GM23338 (cell line): Measurements from ENCODE around the gene SRXN1.

Source experiments
- CREB1 ChIP-seq: fragments of 250-450 bp; sonication (Bioruptor Pico); IDR thresholded peaks from 2 replicates; pipeline ENCODE4 v1.5.0; 2020; ENCODE audit warnings: low read depth, mild to moderate bottlenecking, moderate library complexity
- CTCF ChIP-seq, 2 experiments: fragments of 200-600 bp in 1 of 2; sonication (generic) in 1 of 2; conservative IDR thresholded peaks; 2 replicates each; pipeline versions ENCODE4 v1.5.1 to v1.6.1; 2016 to 2017; ENCODE audit warnings: antibody characterized with exemption in 2 of 2, low read depth in 2 of 2, mild to moderate bottlenecking in 2 of 2, moderate library complexity in 1 of 2
- ETS1 ChIP-seq: IDR thresholded peaks from 2 replicates; pipeline ENCODE4 v1.6.1; 2016; ENCODE audit warnings: antibody characterized with exemption
- EZH2 ChIP-seq: fragments of 200-600 bp; sonication (generic); IDR thresholded peaks from one replicate; pipeline ENCODE4 v1.8.0; 2017; ENCODE audit warnings: antibody characterized with exemption, mild to moderate bottlenecking, low read depth; ENCODE audit not compliant: unreplicated experiment
- EZH2phosphoT487 ChIP-seq: fragments of 200-600 bp; sonication (generic); IDR thresholded peaks from one replicate; pipeline ENCODE4 v1.8.1; 2018; ENCODE audit warnings: antibody characterized with exemption; ENCODE audit not compliant: unreplicated experiment
- JUNB ChIP-seq: IDR thresholded peaks from one replicate; pipeline ENCODE4 v1.6.1; 2016; ENCODE audit warnings: antibody characterized with exemption; ENCODE audit not compliant: unreplicated experiment
- NANOG ChIP-seq: IDR thresholded peaks from 2 replicates; pipeline ENCODE4 v1.6.1; 2016; ENCODE audit warnings: antibody characterized with exemption, borderline replicate concordance
- POLR2AphosphoS5 ChIP-seq: IDR thresholded peaks from 2 replicates; pipeline ENCODE4 v1.6.1; 2016; ENCODE audit warnings: antibody characterized with exemption, low read depth
- STAT1 ChIP-seq: IDR thresholded peaks from one replicate; pipeline ENCODE4 v1.6.1; 2016; ENCODE audit warnings: antibody characterized with exemption; ENCODE audit not compliant: unreplicated experiment
- ZNF114 ChIP-seq: fragments of 250-450 bp; sonication (Bioruptor Pico); IDR thresholded peaks from 2 replicates; pipeline ENCODE4 v1.5.0; 2020; ENCODE audit warnings: mild to moderate bottlenecking, moderate library complexity
- ZNF331 ChIP-seq: fragments of 250-450 bp; sonication (Bioruptor Pico); IDR thresholded peaks from 2 replicates; pipeline ENCODE4 v1.5.0; 2020; ENCODE audit warnings: low read depth, mild to moderate bottlenecking, moderate library complexity
- TF ChIP-seq, protein P1 (sequence below): fragments of 250-450 bp; sonication (Bioruptor Pico); IDR thresholded peaks from 2 replicates; pipeline ENCODE4 v1.5.0; 2020; ENCODE audit warnings: mild to moderate bottlenecking, moderate library complexity
- TF ChIP-seq, protein P2 (sequence below): IDR thresholded peaks from one replicate; pipeline ENCODE4 v1.6.1; 2018; ENCODE audit warnings: antibody characterized with exemption; ENCODE audit not compliant: unreplicated experiment

GRCh38 chr20:677957-678356 is 25.0 kb upstream of the SRXN1 start:
- TF ChIP-seq CTCF (conservative IDR thresholded peaks at IDR 0.05; ENCODE audit: low read depth in 2 of 2) = no peak
- TF ChIP-seq EZH2 = no peak
- no peak for TF ChIP-seq CREB1 (CRISPR knock-in tag)
- no peak for TF ChIP-seq ZNF331 (CRISPR knock-in tag)
- TF ChIP-seq EZH2phosphoT487 = no peak
- no peak for TF ChIP-seq JUNB
- no peak for TF ChIP-seq ZNF114
- no peak for TF ChIP-seq POLR2AphosphoS5
- TF ChIP-seq NANOG = no peak
- TF ChIP-seq ETS1 = no peak
- TF ChIP-seq, protein P1, sequence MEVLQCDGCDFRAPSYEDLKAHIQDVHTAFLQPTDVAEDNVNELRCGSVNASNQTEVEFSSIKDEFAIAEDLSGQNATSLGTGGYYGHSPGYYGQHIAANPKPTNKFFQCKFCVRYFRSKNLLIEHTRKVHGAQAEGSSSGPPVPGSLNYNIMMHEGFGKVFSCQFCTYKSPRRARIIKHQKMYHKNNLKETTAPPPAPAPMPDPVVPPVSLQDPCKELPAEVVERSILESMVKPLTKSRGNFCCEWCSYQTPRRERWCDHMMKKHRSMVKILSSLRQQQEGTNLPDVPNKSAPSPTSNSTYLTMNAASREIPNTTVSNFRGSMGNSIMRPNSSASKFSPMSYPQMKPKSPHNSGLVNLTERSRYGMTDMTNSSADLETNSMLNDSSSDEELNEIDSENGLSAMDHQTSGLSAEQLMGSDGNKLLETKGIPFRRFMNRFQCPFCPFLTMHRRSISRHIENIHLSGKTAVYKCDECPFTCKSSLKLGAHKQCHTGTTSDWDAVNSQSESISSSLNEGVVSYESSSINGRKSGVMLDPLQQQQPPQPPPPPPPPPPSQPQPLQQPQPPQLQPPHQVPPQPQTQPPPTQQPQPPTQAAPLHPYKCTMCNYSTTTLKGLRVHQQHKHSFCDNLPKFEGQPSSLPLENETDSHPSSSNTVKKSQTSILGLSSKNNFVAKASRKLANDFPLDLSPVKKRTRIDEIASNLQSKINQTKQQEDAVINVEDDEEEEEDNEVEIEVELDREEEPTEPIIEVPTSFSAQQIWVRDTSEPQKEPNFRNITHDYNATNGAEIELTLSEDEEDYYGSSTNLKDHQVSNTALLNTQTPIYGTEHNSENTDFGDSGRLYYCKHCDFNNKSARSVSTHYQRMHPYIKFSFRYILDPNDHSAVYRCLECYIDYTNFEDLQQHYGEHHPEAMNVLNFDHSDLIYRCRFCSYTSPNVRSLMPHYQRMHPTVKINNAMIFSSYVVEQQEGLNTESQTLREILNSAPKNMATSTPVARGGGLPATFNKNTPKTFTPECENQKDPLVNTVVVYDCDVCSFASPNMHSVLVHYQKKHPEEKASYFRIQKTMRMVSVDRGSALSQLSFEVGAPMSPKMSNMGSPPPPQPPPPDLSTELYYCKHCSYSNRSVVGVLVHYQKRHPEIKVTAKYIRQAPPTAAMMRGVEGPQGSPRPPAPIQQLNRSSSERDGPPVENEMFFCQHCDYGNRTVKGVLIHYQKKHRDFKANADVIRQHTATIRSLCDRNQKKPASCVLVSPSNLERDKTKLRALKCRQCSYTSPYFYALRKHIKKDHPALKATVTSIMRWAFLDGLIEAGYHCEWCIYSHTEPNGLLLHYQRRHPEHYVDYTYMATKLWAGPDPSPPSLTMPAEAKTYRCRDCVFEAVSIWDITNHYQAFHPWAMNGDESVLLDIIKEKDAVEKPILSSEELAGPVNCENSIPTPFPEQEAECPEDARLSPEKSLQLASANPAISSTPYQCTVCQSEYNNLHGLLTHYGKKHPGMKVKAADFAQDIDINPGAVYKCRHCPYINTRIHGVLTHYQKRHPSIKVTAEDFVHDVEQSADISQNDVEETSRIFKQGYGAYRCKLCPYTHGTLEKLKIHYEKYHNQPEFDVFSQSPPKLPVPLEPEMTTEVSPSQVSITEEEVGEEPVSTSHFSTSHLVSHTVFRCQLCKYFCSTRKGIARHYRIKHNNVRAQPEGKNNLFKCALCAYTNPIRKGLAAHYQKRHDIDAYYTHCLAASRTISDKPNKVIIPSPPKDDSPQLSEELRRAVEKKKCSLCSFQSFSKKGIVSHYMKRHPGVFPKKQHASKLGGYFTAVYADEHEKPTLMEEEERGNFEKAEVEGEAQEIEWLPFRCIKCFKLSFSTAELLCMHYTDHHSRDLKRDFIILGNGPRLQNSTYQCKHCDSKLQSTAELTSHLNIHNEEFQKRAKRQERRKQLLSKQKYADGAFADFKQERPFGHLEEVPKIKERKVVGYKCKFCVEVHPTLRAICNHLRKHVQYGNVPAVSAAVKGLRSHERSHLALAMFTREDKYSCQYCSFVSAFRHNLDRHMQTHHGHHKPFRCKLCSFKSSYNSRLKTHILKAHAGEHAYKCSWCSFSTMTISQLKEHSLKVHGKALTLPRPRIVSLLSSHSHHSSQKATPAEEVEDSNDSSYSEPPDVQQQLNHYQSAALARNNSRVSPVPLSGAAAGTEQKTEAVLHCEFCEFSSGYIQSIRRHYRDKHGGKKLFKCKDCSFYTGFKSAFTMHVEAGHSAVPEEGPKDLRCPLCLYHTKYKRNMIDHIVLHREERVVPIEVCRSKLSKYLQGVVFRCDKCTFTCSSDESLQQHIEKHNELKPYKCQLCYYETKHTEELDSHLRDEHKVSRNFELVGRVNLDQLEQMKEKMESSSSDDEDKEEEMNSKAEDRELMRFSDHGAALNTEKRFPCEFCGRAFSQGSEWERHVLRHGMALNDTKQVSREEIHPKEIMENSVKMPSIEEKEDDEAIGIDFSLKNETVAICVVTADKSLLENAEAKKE (CRISPR knock-in tag) = no peak
- TF ChIP-seq, protein P2, sequence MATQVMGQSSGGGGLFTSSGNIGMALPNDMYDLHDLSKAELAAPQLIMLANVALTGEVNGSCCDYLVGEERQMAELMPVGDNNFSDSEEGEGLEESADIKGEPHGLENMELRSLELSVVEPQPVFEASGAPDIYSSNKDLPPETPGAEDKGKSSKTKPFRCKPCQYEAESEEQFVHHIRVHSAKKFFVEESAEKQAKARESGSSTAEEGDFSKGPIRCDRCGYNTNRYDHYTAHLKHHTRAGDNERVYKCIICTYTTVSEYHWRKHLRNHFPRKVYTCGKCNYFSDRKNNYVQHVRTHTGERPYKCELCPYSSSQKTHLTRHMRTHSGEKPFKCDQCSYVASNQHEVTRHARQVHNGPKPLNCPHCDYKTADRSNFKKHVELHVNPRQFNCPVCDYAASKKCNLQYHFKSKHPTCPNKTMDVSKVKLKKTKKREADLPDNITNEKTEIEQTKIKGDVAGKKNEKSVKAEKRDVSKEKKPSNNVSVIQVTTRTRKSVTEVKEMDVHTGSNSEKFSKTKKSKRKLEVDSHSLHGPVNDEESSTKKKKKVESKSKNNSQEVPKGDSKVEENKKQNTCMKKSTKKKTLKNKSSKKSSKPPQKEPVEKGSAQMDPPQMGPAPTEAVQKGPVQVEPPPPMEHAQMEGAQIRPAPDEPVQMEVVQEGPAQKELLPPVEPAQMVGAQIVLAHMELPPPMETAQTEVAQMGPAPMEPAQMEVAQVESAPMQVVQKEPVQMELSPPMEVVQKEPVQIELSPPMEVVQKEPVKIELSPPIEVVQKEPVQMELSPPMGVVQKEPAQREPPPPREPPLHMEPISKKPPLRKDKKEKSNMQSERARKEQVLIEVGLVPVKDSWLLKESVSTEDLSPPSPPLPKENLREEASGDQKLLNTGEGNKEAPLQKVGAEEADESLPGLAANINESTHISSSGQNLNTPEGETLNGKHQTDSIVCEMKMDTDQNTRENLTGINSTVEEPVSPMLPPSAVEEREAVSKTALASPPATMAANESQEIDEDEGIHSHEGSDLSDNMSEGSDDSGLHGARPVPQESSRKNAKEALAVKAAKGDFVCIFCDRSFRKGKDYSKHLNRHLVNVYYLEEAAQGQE = no peak
- TF ChIP-seq STAT1 = no peak
